ENCODE results near the gene F7.

The F7 gene

GRCh38 chr13:113141601-113141970, 36.0 kb downstream of the F7 start (continued):
- TF ChIP-seq ZNF26 (tag by site-specific recombination; IDR thresholded peaks at IDR 0.05) (no peak), TCF7L2 (IDR thresholded peaks at IDR 0.05; ENCODE audit: borderline replicate concordance, low read depth, low read length) (no peak)

GRCh38 chr13:113142876-113143275, 37.3 kb downstream of the F7 start:
- Histone ChIP-seq H3K9me3 (ENCODE audit: control insufficient read depth, insufficient read depth, low read depth, low read length) (no peaks in the 10 kb centered on the region), H3K4me3 (ENCODE audit: low read depth, low read length) (no peak overlapping the region), H3K4me1 (ENCODE audit: control insufficient read depth, insufficient read depth, low read length) (no peaks in the 10 kb centered on the region), H3K27ac (ENCODE audit: extremely low read depth, low read depth, low read length) (no peak overlapping the region), H3K36me3 (ENCODE audit: control insufficient read depth in 2 of 2, insufficient read depth in 1 of 2, low read length in 2 of 2) (no peaks in the 10 kb centered on the region)
- ChIA-PET CTCF (interaction anchor here (0.7 to 1.2 kb wide), 2 partner anchors 9 to 12 kb away, joined by 3 to 4 read pairs; no protein-coding TSS in a partner anchor), POLR2A (interaction anchor here (0.5 kb wide), 1 partner anchor 437 kb away, joined by 4 read pairs; no protein-coding TSS in a partner anchor)
- TF ChIP-seq ZNF660 (tag by site-specific recombination; IDR thresholded peaks at IDR 0.05) (no peak), SALL2 (tag by site-specific recombination; IDR thresholded peaks at IDR 0.05; ENCODE audit: borderline replicate concordance) (no peak), ZNF654 (tag by site-specific recombination; IDR thresholded peaks at IDR 0.05; ENCODE audit: low read depth) (no peak), ZNF785 (tag by site-specific recombination; IDR thresholded peaks at IDR 0.05) (no peak), EGR2 (tag by site-specific recombination; IDR thresholded peaks at IDR 0.05; ENCODE audit: low read depth) (no peak), ZNF624 (tag by site-specific recombination; IDR thresholded peaks at IDR 0.05) (no peak), ZBTB21 (tag by site-specific recombination; IDR thresholded peaks at IDR 0.05) (no peak), OVOL3 (tag by site-specific recombination; IDR thresholded peaks at IDR 0.05) (no peak), ZNF555 (tag by site-specific recombination; conservative IDR thresholded peaks at IDR 0.05) (no peak), ZNF174 (tag by site-specific recombination; IDR thresholded peaks at IDR 0.05) (no peak)
- TF ChIP-seq, protein P1, sequence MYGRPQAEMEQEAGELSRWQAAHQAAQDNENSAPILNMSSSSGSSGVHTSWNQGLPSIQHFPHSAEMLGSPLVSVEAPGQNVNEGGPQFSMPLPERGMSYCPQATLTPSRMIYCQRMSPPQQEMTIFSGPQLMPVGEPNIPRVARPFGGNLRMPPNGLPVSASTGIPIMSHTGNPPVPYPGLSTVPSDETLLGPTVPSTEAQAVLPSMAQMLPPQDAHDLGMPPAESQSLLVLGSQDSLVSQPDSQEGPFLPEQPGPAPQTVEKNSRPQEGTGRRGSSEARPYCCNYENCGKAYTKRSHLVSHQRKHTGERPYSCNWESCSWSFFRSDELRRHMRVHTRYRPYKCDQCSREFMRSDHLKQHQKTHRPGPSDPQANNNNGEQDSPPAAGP (tag by site-specific recombination; IDR thresholded peaks at IDR 0.05) = no peak

DNA sequence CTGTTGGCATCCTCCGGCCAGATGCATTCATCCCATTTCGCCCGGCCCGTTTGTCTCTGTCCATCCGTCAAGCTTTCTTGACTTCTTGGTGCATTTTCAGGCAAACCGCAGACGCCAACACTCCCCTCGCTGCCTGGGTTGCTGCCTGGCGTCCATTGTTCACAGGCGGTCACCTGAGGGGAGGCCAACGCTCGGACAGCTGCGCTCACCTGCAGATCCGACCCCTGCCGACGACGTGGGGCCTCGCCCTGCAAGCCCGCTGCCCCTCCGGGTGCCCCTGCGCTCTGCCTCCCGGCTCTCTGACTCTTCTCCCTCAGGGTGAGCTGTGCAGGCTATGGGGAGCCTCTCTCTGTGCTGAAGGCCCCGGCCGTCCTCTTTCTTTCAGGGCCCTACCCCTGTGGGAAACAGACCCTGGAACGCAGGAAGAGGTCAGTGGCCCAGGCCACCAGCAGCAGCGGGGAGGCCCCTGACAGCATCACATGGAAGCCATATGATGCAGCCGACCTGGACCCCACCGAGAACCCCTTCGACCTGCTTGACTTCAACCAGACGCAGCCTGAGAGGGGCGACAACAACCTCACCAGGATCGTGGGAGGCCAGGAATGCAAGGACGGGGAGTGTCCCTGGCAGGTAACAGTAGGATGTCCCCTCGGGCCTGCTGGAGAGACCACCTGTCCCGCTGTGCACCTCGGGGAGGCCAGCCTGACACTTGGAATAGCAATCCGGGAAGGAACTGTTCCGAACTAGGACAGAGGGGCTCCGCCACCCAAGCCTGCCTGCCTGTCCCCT, 38.1 kb downstream of the F7 start:
- POLR2A ChIA-PET = interaction anchor here (0.5 kb wide), 1 partner anchor 436 kb away, joined by 4 read pairs; no protein-coding TSS in a partner anchor
- Histone ChIP-seq H3K9me3 (ENCODE audit: control insufficient read depth, insufficient read depth, low read depth, low read length) (no peaks in the 10 kb centered on the region), H3K36me3 (ENCODE audit: control insufficient read depth in 2 of 2, insufficient read depth in 1 of 2, low read length in 2 of 2) (no peaks in the 10 kb centered on the region), H3K4me3 (ENCODE audit: low read depth, low read length) (no peak overlapping the region), H3K4me1 (ENCODE audit: control insufficient read depth, insufficient read depth, low read length) (no peaks in the 10 kb centered on the region), H3K27ac (ENCODE audit: extremely low read depth, low read depth, low read length) (no peak overlapping the region)
- CTCF ChIA-PET = interaction anchor here (1.2 kb wide), 1 partner anchor 9 kb away, joined by 3 read pairs; no protein-coding TSS in a partner anchor
- TF ChIP-seq, protein P2, sequence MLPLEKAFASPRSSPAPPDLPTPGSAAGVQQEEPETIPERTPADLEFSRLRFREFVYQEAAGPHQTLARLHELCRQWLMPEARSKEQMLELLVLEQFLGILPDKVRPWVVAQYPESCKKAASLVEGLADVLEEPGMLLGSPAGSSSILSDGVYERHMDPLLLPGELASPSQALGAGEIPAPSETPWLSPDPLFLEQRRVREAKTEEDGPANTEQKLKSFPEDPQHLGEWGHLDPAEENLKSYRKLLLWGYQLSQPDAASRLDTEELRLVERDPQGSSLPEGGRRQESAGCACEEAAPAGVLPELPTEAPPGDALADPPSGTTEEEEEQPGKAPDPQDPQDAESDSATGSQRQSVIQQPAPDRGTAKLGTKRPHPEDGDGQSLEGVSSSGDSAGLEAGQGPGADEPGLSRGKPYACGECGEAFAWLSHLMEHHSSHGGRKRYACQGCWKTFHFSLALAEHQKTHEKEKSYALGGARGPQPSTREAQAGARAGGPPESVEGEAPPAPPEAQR (tag by site-specific recombination; IDR thresholded peaks at IDR 0.05) = no peak
- TF ChIP-seq ZBTB8A (tag by site-specific recombination; IDR thresholded peaks at IDR 0.05) = no peak
- TF ChIP-seq ZNF121 (tag by site-specific recombination; IDR thresholded peaks at IDR 0.05) = no peak
- no peak for TF ChIP-seq ZIC2 (tag by site-specific recombination; IDR thresholded peaks at IDR 0.05)
- no peak for TF ChIP-seq ZNF830 (tag by site-specific recombination; IDR thresholded peaks at IDR 0.05; ENCODE audit: low read depth)
- TF ChIP-seq ZNF223 (tag by site-specific recombination; IDR thresholded peaks at IDR 0.05) = no peak

Data from HEK293 (cell line).